ENCODE measurements around the gene MIEN1. TPM values are rescaled to one million over a fixed set of nuclear protein-coding genes. Genes with fewer than 3 reads are reported as not detected.

The MIEN1 gene
- total and polyA plus RNA-seq, 2 of the 13 experiments (the other 11 are each of a cell fraction or from before 2014, with no cell fraction given), result 40.6 to 56.6 TPM

GRCh38 chr17:39730095-39730921 is at the start of gene MIEN1 (continued):
- TF ChIP-seq TP53 (CRISPR knock-in tag; conservative IDR thresholded peaks at IDR 0.05) (0 out of 2 replicates have a peak, but pooled peaks have one; percentile 18), THAP8 (CRISPR knock-in tag; IDR thresholded peaks at IDR 0.05; ENCODE audit: borderline replicate concordance) (peak; percentile 84; the same call in 1 of the 2 replicates), ZNF275 (CRISPR knock-in tag; IDR thresholded peaks at IDR 0.05; ENCODE audit: borderline replicate concordance) (no peak; the same call in 1 of the 2 replicates), TBX3 (IDR thresholded peaks at IDR 0.05; ENCODE audit: borderline replicate concordance) (no peak; the same call in 1 of the 2 replicates), NPAS2 (CRISPR knock-in tag; IDR thresholded peaks at IDR 0.05; ENCODE audit: borderline replicate concordance) (0 out of 2 replicates have a peak, but pooled peaks have one; percentile 68), FOXJ3 (CRISPR knock-in tag; IDR thresholded peaks at IDR 0.05; ENCODE audit: borderline replicate concordance) (no peak; the same call in 1 of the 2 replicates), E2F1 (CRISPR knock-in tag; IDR thresholded peaks at IDR 0.05) (no peak), IRF9 (CRISPR knock-in tag; IDR thresholded peaks at IDR 0.05; ENCODE audit: borderline replicate concordance) (peak; percentile 80; the same call in 1 of the 2 replicates), ZFP82 (CRISPR knock-in tag; IDR thresholded peaks at IDR 0.05; ENCODE audit: borderline replicate concordance) (peak; percentile 98), ZNF615 (CRISPR knock-in tag; IDR thresholded peaks at IDR 0.05; ENCODE audit: borderline replicate concordance) (no peak), POLR2AphosphoS2 (IDR thresholded peaks at IDR 0.05; ENCODE audit: low read depth, low read length) (peak; percentile 36; the same call in 1 of the 2 replicates), ZNF709 (CRISPR knock-in tag; IDR thresholded peaks at IDR 0.05) (0 out of 2 replicates have a peak, but pooled peaks have one; percentile 67), DR1 (CRISPR knock-in tag; IDR thresholded peaks at IDR 0.05) (no peak; the same call in 1 of the 2 replicates), ZNF468 (CRISPR knock-in tag; IDR thresholded peaks at IDR 0.05) (no peak), RORA (CRISPR knock-in tag; IDR thresholded peaks at IDR 0.05) (no peak), TOPORS (CRISPR knock-in tag; IDR thresholded peaks at IDR 0.05) (peak; percentile 86; the same call in 1 of the 2 replicates), FOSL2 (CRISPR knock-in tag; IDR thresholded peaks at IDR 0.05) (peak; percentile 80), ZNF549 (CRISPR knock-in tag; IDR thresholded peaks at IDR 0.05) (no peak), TBL1XR1 (IDR thresholded peaks at IDR 0.05; ENCODE audit: borderline replicate concordance, low read length, partially characterized antibody) (peak; percentile 48), KLF9 (CRISPR knock-in tag; IDR thresholded peaks at IDR 0.05; ENCODE audit: low read depth) (peak; percentile 83; the same call in 1 of the 2 replicates)

All from HepG2 (cell line).